ENCODE results near the gene COMTD1.
"Not testable (repeated sequence)": the region's sequence is repeated elsewhere in the genome, so short reads cannot be mapped to it uniquely, and the experiment has no call there.

Gene COMTD1

DNA sequence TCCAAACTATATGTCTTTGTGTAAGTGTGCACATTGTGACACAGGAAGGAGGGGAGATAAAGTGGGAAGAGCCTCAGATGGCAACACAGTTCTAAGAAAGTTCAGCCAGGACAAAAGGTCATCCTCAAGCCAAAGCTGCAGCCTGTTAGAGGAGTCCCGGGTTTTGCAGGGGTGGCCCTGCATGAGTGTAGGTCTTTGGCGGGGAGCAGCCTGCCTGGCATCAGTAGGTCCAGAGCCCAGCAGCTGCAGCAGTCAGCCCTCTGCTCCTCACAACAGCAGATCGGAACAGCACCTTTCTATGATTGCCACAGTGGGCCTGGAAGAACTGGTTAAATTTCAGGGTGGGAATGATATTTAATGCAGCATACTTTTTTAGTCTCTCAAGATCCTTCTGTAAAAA lies 38.7 kb downstream of the COMTD1 start:
- DNase-seq (ENCODE audit: extremely low read depth in 1 of 2, low read depth in 1 of 2), result no peak

DNA sequence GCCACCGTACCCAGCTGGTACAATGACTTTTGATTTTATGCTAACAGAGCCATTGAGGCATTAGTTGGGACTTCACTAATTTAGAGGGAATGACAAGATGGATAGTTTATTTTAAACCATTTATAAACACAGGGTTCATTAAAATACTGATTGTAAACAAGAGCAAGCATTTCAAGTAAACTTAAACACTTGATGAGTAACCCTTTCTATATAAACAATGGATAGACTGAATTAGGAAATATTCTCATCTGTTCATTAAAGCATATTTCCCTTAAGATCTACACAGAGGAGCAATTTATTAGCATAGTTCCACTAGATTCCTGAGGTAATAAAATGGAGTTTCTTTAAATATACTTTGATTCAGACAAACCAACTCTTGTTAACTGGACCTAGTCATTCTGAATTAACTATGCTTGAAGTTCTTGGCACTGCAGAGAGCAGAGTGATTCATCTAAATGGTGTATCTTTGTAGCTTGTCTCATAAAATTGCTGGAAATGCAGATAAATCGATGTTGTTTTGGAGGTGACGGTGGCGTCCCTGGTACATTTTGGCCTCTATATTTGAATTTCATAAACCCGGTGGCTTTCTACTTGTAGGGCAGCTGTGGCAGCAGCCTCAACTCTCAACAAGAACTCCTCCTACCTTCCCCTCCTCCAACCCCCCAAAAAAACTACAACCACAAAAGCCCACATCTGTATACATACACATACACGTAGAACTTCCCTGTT lies 40.6 kb downstream of the COMTD1 start:
- DNase-seq (ENCODE audit: extremely low read depth in 1 of 2, low read depth in 1 of 2), result no peak

DNA sequence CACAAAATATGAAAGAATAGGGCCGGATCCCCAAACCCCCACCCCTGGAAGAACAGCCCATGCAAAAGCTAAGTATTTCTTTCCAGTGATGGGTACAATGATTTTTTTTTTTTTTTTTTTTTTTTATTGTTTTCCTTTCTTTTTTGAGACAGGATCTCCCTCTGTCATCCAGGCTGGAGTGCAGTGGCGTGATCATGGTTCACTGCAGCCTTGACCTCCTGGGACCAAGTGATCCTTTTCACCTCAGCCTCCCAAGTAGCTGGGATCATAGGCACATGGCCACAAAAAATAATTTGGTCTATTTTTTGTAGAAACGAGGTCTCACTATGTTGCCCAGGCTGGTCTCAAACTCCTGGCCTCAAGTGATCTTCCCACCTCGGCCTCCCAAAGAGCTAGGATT lies 41.1 kb downstream of the COMTD1 start:
- not testable (repeated sequence) for DNase-seq (ENCODE audit: extremely low read depth in 1 of 2, low read depth in 1 of 2)

DNA sequence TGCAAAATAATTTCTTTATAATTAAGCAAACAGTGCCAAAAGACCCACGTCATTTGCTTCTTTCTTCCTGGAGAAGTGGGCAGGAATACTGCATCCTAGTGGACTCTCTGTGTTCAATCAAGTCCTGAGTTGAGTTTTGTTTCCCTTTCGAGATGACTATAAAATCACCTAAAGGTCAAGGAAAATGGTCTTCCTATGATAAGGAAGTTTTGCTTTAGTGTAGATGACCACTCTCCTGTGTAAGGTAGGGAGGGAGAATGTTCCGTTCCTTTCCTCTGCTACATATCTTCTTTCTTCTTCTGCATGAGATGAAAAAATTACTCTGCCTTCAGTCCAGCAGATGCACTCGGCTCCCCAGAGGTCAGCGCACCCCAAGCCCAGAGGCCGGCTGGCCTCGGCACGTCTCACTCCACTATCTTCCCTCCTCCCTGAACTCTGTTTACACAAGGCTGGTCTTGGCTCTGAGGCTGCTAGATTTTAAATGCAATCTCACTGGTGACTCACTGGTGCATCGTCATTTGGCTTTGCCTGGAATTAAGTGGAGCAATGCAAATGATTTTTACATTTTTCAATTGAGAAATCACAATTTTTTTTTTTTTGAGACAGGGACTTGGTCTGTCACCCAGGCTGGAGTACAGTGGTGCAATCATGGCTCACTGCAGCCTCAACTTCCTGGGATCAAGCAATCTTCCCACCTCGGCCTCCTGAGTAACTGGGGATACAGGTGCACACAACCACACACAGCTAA lies 43.8 kb downstream of the COMTD1 start:
- DNase-seq (ENCODE audit: extremely low read depth in 1 of 2, low read depth in 1 of 2), result no peak

DNA sequence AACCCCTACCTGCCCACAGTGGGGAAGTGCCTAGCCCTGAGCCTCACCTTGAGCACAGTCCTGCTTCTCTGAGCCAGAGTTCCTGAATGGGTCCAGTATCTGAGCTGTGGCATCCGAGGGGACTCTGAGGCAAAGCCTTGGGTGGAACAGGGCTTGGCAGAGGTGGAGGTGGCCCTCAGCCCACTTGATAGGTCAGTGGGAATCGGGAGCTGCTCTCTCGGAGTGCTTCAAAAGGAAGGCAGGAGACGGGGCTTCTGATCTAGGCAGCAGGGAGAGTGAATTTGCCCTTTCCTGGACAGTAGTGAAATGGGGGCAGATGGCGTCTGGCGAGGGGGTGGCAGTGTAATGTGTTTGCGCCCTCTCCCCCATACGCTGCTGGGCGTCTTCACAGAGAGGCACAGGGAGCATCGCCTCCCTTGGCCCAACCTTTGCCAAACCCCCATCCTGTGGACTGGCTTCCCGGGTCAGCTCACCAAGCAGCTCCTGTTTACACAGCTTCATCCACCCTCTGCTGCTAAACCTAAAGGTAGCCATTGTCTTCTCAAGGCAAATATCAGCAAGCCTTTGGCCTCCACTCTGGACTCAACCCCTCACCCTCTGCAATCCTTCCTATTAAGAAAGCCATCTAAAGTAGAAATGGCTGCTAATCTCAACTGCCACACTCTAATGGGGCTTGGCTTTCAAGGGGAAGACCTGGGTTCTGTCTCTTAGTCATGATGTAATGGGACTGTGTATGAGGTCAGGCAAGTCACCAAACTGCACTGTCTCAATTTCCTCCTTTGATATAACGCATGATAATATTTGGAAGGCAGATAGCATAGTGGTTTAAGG lies 46.3 kb downstream of the COMTD1 start:
- DNase-seq (ENCODE audit: extremely low read depth in 1 of 2, low read depth in 1 of 2), result no peak

DNA sequence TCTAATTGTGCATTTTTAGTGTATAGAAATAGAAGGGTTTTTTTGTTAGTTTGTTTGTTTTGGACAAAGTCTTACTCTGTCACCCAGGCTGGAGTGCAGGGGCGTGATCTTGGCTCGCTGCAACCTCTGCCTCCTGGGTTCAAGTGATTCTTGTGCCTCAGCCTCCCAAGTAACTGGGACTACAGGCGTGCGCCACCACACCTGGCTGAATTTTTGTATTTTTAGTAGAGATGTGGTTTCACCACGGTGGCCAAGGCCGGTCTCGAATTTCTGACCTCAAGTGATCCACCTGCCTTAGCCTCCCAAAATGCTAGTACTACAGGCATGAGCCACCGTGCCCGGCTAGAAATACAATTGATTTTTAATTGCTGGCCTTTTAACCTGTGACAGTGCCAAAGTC lies 47.2 kb downstream of the COMTD1 start:
- not testable (repeated sequence) for DNase-seq (ENCODE audit: extremely low read depth in 1 of 2, low read depth in 1 of 2)

DNA sequence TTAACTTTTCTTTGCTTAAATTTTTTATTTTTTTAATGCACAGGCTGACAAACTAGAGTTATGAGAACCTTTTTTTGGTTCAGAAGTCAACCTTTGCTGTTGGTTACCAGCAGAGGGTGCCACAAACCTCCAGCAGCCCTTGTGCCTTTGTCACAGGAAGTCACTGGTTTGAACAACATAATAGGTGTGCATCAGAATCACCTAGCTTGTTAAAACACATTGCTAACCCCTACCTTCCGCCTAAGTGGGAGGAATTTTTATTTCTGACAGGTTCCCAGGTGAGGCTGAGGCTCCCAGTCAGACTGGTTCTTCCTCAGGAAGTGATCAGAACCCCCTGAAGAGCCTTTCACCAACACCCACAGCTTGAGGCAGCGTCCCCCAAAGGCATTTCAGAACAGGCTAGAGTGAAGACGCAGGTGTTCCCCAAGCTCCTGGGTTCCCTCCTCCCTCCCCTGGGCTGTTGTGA lies 47.8 kb downstream of the COMTD1 start:
- DNase-seq (ENCODE audit: extremely low read depth in 1 of 2, low read depth in 1 of 2), result peak in 1 of 2 donors; percentile 40

DNA sequence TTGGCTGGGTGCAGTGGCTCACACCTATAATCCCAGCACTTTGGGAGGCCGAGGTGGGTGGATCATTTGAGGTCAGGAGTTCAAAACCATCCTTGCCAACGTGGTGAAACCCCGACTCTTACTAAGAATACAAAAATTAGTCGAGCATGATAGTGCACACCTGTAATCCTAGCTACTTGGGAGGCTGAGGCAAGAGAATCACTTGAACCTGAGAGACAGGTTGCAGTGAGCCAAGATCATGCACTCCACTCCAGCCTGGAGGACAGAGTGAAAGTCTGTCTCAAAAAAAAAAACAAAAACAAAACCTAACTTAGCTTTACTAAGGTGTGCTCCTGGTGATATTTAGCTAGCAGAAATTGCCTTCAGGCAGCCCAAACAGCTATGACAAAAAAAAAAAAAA lies 49.4 kb downstream of the COMTD1 start:
- DNase-seq (ENCODE audit: extremely low read depth in 1 of 2, low read depth in 1 of 2), result no peak
